Breast epithelium (tissue), 4 donors: ENCODE data around the gene ASCL1. TPM values are rescaled to one million over a fixed set of nuclear protein-coding genes. Genes with fewer than 3 reads are reported as not detected.
A peak's percentile ranks its signal among the peaks of the same experiment; 100 is the strongest.

ENCODE experiments used
- DNase-seq, 2 donors: peaks; one replicate each; pipeline ENCODE4 v3.0.0-alpha.2; 2019; ENCODE audit warnings: low spot score in 2 of 2
- H3K27ac ChIP-seq, 2 donors: fragments of 200-600 bp; sonication (generic) in 1 of 2; one replicate each; pipeline ENCODE4 v1.5.1; 2016 to 2019; ENCODE audit warnings: mild to moderate bottlenecking in 1 of 2
- H3K27me3 ChIP-seq, 2 donors: fragments of 200-600 bp; sonication (generic) in 1 of 2; one replicate each; pipeline versions ENCODE4 v1.5.1 to v1.6.0; 2017 to 2019; ENCODE audit warnings: control low read depth in 1 of 2, mild to moderate bottlenecking in 1 of 2
- H3K36me3 ChIP-seq: fragments of 200-600 bp; one replicate; pipeline ENCODE4 v1.5.1; 2019
- H3K4me1 ChIP-seq, 2 donors: fragments of 200-600 bp; sonication (generic); one replicate each; pipeline ENCODE4 v1.5.1; 2016 to 2019; ENCODE audit warnings: control low read depth in 1 of 2
- H3K4me3 ChIP-seq, 3 donors: fragments of 200-600 bp; sonication (generic); 1 replicate in 2 of 3; 2 replicates in 1 of 3; pipeline ENCODE4 v1.5.1; 2016 to 2019; ENCODE audit warnings: mild to moderate bottlenecking in 3 of 3, moderate library complexity in 2 of 3
- H3K9me3 ChIP-seq, 2 donors: fragments of 200-600 bp; sonication (generic) in 1 of 2; one replicate each; pipeline ENCODE4 v1.5.1; 2016 to 2019; ENCODE audit warnings: control low read depth in 1 of 2
- POLR2A ChIP-seq: fragments of 450-650 bp; IDR thresholded peaks from one replicate; pipeline ENCODE4 v1.6.1; 2016; ENCODE audit warnings: antibody characterized with exemption, mild to moderate bottlenecking, moderate library complexity
- POLR2AphosphoS5 ChIP-seq, 3 donors: sonication (generic); formaldehyde crosslinking; IDR thresholded peaks; one replicate each; pipeline ENCODE4 v1.6.1; 2017; ENCODE audit warnings: antibody characterized with exemption in 3 of 3
- intact Hi-C: fragments of 100-400 bp; cut with DNase I; formaldehyde crosslinking; loops from one replicate; pipeline ENCODE4 v1.15.1; 2023; ENCODE audit warnings: low total_unique reads
- total RNA-seq, 3 donors: library from RNA; depleted of rRNA; stranded (reverse); fragments of >200 nt; gene quantifications; one replicate each; pipeline ENCODE4 v1.1.0, GENCODE V29; 2016
- TF ChIP-seq, protein P1 (sequence below), 3 donors: fragments of 450-650 bp; IDR thresholded peaks; one replicate each; pipeline ENCODE4 v1.5.1; 2016 to 2017; ENCODE audit warnings: antibody characterized with exemption in 3 of 3, mild to moderate bottlenecking in 3 of 3, moderate library complexity in 3 of 3

ASCL1 gene
- total RNA-seq, 3 donors from 2014 or later = 0.15 TPM; not detected in 2

- H3K4me1 ChIP-seq = peaks cover 0 to 5% of the 10 kb centered on the region in 2 donors
- H3K27me3 ChIP-seq = peaks cover 3 to 93% of the 10 kb centered on the region in 2 donors
- H3K9me3 ChIP-seq = no peaks in the 10 kb centered on the region
- DNase-seq = no peak
- TF ChIP-seq POLR2A = no peak
- TF ChIP-seq POLR2AphosphoS5 (IDR thresholded peaks at IDR 0.05) = no peak
- TF ChIP-seq, protein P1, sequence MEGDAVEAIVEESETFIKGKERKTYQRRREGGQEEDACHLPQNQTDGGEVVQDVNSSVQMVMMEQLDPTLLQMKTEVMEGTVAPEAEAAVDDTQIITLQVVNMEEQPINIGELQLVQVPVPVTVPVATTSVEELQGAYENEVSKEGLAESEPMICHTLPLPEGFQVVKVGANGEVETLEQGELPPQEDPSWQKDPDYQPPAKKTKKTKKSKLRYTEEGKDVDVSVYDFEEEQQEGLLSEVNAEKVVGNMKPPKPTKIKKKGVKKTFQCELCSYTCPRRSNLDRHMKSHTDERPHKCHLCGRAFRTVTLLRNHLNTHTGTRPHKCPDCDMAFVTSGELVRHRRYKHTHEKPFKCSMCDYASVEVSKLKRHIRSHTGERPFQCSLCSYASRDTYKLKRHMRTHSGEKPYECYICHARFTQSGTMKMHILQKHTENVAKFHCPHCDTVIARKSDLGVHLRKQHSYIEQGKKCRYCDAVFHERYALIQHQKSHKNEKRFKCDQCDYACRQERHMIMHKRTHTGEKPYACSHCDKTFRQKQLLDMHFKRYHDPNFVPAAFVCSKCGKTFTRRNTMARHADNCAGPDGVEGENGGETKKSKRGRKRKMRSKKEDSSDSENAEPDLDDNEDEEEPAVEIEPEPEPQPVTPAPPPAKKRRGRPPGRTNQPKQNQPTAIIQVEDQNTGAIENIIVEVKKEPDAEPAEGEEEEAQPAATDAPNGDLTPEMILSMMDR (IDR thresholded peaks at IDR 0.05) = no peak
- peak overlapping the region in 2 of 3 donors; percentile 47 to 62 for H3K4me3 ChIP-seq
- H3K27ac ChIP-seq = no peak overlapping the region
- intact Hi-C loops = no loop called here
- H3K36me3 ChIP-seq = no peaks in the 10 kb centered on the region
These were observed 641 bp upstream of the ASCL1 start for GRCh38 chr12:102956738-102957327.

GRCh38 chr12:102958073-102958829 lies 777 bp downstream of the ASCL1 start:
- TF ChIP-seq POLR2A (no peak), POLR2AphosphoS5 (IDR thresholded peaks at IDR 0.05) (no peak)
- TF ChIP-seq, protein P1 (IDR thresholded peaks at IDR 0.05) = no peak
- H3K27ac ChIP-seq = no peak overlapping the region
- no peak for DNase-seq
- H3K36me3 ChIP-seq = no peaks in the 10 kb centered on the region
- peaks cover 3 to 94% of the 10 kb centered on the region in 2 donors for H3K27me3 ChIP-seq
- peaks cover 0 to 5% of the 10 kb centered on the region in 2 donors for H3K4me1 ChIP-seq
- H3K9me3 ChIP-seq = no peaks in the 10 kb centered on the region
- intact Hi-C loops = no loop called here
- peak overlapping the region; percentile 23 to 62 (median 47) for H3K4me3 ChIP-seq

DNA sequence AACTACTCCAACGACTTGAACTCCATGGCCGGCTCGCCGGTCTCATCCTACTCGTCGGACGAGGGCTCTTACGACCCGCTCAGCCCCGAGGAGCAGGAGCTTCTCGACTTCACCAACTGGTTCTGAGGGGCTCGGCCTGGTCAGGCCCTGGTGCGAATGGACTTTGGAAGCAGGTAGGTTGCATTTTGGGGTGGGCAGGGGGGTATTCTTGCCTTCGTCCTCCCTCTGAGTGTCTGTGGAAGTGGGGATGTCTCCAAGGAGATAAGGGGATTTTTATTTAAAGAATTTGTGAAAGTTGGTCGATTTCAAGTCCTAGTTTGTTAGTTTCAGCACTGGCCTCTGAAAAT lies 1.3 kb downstream of the ASCL1 start:
- peaks cover 3 to 96% of the 10 kb centered on the region in 2 donors for H3K27me3 ChIP-seq
- intact Hi-C loops = no loop called here
- peaks cover 0 to 5% of the 10 kb centered on the region in 2 donors for H3K4me1 ChIP-seq
- H3K9me3 ChIP-seq = peaks cover 4 to 5% of the 10 kb centered on the region in 2 donors
- H3K36me3 ChIP-seq = no peaks in the 10 kb centered on the region
- no peak for DNase-seq
- H3K4me3 ChIP-seq = peak overlapping the region in 2 of 3 donors; percentile 47 to 62
- no peak overlapping the region for H3K27ac ChIP-seq
- TF ChIP-seq, protein P1 (IDR thresholded peaks at IDR 0.05) = no peak
- no peak for TF ChIP-seq POLR2AphosphoS5 (IDR thresholded peaks at IDR 0.05)
- no peak for TF ChIP-seq POLR2A

DNA sequence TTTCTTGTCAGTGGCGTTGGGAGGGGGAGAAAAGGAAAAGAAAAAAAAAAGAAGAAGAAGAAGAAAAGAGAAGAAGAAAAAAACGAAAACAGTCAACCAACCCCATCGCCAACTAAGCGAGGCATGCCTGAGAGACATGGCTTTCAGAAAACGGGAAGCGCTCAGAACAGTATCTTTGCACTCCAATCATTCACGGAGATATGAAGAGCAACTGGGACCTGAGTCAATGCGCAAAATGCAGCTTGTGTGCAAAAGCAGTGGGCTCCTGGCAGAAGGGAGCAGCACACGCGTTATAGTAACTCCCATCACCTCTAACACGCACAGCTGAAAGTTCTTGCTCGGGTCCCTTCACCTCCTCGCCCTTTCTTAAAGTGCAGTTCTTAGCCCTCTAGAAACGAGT lies 1.9 kb downstream of the ASCL1 start:
- no peak overlapping the region for H3K4me3 ChIP-seq
- DNase-seq = no peak
- TF ChIP-seq POLR2A (no peak), POLR2AphosphoS5 (IDR thresholded peaks at IDR 0.05) (no peak)
- TF ChIP-seq, protein P1 (IDR thresholded peaks at IDR 0.05) = no peak
- H3K27ac ChIP-seq = no peak overlapping the region
- no peaks in the 10 kb centered on the region for H3K36me3 ChIP-seq
- peaks cover 0 to 5% of the 10 kb centered on the region in 2 donors for H3K4me1 ChIP-seq
- intact Hi-C loops = no loop called here
- peaks cover 3 to 96% of the 10 kb centered on the region in 2 donors for H3K27me3 ChIP-seq
- H3K9me3 ChIP-seq = peaks cover 5 to 8% of the 10 kb centered on the region in 2 donors
